GM19238 (cell line): ENCODE data around the gene DNAJB8.

Experiments used
- DNase-seq: peaks from one replicate; pipeline ENCODE4 v3.0.0; 2011; ENCODE audit warnings: low spot score; ENCODE audit not compliant: insufficient read length

The DNAJB8 gene

DNA sequence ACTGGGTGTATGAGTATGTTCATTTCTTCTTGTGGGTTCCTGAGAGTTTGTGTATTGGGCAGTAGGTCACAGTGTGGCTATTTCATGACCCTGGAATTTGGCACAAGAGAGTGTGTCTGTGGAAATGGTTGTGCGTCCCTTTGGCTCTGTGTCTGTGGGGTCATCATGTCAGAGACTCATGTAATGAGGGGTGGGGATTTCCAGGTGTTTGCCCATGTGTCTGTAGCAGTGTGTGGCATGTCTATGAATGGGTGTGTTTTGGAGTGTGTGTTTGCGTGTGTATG is 27.6 kb upstream of the DNAJB8 start:
- DNase-seq = no peak

DNA sequence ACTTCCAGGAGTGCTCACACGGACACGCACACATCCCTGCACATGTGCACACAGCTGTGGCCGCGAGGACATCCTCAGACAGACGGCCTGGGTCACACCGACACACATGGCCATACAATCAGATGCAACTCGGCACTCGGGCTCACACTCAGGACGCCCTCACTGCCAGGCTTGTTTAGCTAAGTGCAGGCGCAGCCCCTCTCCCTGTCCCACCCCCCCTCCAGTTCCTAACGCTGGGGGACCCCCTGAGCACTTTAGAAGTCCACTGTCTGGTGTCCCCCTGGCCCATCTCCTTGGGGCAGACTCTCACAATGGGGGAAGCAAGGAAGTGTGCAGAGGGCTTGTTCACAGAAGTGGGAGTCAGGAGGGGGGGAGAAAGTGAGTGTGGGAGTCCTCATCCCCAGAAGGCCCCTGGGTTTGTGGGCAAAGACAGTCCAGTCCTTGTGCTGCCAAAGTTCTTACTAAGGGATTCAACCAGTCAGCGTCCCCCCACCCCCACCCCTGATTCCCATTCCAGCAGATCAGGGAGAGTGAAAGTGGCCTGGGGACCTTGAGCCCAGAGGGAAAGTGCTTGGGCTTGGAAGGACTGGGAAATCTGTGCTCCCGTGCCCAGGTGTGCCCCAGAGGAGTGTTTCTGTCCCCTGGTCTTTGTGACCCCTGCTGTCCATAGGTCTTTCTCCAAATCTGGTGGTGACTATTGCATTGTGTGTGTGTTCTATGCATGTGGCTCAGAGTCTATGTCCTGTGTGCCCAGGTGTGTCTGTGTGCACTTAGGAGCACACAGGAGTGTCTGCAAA is 27.1 kb upstream of the DNAJB8 start:
- DNase-seq = no peak

DNA sequence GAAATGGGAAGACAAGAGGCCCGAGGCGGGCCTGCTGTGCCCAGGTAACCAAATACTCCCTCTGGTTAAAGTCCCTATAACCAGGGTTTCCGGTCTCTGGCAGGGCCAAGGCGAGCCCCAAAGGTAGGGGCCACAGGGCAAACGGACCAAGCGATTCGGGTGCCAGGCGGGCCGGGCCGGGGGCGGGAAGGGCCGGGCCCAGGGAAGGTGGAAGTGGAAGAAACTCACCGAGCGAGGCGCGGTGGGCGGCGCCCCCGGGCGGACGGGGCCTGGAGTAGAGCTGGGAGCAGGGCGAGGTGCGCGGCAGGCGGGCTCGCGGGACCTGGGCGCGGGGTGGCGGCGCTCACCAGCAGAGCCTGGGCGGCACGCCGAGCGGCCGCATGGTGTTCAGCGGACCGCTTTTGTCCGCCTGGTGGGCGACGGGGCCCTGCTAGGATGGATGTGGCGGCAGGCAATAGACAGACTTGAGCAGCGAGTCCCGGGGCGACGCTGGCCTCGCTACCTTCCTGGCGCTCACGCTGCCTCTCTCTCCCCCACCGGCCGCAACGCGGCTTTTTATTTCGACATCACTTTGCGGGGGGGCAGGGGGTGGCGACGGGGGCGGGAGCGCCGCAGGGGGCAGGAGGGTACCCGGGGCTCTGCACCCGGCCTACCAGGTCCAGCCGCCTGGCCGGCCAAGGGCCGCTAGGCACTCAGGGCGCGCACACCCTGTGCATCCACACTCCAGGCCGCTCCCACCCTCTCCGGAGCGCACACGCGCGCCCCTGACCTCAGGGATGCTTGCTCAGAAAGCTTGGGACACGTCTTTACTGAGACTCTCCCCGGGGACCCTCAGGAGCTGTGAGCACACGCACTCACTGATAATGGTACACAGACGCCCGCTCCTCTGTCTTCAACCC is 26.2 kb upstream of the DNAJB8 start, which contains the start of gene GATA2:
Gene GATA2 (minus strand): TSS at position 531 of the 899 bp plus-strand sequence. CDS start 6,170 bp downstream, outside the sequence.
- DNase-seq = no peak

DNA sequence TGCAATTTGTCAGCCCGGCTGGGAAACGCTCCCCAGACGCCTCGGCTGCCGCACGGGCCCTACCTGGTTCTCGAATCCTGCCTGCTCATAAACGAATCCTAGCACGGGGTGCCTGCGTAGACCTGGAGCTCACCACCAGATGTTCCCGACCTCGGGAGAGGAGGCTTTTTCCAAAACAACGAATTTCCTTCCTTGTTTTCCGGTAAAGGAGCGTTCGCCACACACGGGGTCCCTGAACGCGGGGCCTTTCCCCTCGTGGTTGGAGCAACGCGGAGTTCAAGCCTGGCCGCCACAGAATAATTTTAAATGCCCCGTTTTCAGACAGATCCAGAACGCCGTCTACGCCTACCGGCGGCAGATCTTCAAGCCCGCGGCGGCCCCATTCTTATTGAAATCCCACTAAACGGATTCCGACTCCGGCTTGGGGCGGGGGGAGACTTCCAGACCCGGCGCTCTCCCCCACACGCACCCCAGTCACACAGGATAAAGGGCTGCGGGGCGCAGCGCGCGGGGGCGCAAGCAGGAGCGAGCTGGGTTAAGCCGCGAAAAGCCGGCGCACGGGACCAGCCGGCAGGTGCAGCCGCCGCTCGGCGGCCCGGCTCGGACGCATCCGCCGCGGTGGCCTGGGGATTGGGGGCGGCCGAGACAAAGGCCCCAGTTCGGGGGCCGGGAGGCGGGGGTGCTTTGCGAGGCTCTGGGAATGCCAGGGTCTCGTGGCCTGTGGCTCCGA is 25.4 kb upstream of the DNAJB8 start:
- DNase-seq = no peak

DNA sequence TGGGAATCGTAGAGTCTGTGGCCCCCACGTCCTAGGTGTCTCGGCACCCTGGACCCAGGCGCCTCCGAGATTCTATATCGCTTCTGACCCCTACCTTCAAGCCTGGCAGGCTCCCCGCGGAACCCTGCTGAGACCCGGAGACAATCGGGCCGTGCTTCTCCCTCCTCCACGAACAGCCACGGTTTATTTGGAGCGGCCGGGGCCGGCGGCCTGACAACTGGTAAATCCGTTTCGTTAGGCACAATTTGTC is 24.9 kb upstream of the DNAJB8 start:
- no peak for DNase-seq

DNA sequence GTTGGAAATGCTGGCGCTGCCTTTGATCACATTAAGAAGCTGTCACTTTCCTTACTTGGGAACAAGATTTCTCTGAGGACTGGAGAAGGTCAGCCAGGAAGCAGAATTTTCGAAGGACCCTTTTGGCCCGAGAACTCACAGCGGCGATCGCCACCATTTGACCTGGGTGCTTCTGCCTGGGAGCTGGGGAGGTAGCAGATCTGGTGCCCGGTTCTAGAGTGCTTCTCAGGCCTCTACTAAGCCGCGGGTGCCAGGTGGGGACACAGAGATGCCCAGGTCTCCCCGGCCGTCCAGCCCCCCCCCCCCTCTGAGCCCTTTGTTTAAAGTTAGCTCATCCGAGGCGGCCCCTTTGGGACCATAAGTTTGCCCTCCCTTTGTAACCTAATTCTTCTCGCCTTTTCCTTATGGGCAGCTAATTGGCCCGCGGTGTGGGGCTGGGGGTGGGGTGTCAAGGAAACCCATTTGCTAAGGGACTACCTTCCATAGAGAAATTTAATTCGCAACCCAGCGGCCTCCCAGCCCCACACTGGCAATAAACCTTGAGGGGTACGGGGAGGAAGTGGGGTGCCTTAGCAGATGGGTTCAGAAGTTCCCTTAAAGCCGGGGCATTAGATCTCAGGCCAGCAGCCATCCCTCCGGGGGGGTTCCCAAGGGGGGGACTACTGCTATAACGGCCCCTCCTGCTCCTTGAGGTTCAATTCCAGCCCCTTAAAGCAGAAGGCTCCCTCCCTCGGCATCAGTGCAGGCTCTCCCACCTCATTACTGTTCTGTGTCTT is 24.4 kb upstream of the DNAJB8 start:
- no peak for DNase-seq

DNA sequence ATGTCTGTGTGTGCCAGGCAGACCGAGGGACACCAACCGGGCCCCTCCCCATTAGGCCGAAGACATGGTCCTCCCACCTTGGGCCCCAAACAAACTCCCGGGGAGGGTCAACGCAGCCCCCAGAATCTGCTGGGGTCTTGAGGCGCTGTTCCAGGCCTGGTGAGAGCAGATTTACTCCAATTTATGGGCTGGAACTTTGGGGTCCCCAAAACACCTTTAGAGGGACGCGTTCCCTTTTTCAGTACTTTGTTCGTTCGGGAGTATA is 23.9 kb upstream of the DNAJB8 start:
- no peak for DNase-seq

DNA sequence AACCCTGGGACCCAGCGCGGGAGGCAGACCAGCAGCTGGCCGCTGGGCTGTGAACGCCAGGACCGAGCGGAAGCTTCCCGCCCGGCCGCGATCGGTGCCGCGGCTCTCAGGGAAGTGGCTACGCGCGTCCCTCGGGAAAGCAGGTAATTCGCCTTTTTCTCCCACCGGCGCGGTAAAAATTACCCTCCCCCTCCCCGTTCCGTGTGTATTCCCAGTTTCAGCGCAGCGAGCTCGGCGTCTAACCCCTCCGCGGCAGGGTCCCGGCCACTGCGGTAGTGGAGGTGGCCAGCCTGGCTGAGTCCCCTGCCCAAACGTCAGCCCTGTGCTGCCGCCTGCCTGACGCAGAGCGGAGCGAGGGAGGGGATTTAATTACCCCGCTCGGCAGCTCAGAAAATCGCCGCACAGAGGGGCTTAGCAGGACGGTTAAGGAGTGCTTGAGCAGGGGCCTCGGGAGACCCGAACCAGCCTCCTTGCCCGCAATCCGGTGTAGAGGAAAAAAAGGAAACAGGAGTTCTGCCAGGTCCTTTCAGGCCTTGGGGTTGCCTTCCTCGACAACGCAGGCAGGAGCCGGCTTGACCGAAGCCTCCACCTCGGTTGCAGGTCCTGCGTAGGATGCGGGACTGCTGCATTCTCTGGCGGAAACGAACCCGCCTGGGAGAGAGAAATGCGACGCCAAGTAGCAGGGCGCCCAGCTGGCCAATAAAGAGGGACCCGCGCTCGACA is 23.4 kb upstream of the DNAJB8 start:
- no peak for DNase-seq

DNA sequence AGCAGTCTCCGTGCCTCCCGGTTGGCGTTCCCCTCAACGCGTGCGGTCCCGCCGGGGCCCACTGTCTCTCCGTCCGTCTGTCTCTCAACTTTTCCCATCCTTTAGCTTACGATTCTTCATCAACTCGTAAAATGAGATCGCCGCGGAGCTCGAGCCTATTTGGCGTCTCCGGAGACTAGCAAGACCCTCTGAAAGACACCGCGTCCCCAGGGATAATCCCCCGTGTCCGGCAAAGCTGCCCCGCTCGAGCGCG is 22.9 kb upstream of the DNAJB8 start:
- DNase-seq = no peak

DNA sequence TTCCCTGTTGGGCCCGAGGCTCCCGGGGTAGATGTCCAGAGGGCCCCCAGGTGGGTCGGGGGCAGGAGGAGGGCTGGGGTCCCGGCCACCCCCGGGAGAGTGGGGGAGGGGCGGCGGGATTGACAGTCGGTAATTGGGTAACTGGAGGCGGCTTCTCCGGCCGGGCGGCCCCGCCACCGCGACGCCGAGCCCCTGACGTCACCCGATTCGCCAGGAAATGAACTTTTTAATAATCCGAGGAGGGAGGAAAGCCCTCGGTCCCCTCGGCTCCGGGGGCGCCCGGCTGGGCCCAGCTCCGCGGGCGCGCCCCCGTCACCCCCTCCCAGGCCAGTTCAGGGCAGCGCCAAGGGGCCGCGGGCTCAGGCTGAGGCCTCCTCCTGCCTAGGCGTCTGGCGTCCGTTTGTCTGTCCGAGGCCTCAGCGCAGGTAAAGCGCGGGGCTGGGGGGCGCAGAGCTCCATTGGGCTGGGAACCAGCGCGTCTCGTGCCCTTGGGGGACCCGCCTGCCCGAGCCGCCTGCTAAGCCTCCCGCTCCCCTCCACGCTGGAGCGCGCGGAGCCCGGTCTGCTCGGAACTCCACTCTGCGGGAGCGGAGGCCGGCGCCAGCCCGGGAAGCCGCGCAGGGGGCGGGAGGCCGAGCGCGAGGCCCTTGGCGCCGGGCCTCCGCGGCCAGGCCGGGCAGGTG is 22.4 kb upstream of the DNAJB8 start:
- DNase-seq = no peak

DNA sequence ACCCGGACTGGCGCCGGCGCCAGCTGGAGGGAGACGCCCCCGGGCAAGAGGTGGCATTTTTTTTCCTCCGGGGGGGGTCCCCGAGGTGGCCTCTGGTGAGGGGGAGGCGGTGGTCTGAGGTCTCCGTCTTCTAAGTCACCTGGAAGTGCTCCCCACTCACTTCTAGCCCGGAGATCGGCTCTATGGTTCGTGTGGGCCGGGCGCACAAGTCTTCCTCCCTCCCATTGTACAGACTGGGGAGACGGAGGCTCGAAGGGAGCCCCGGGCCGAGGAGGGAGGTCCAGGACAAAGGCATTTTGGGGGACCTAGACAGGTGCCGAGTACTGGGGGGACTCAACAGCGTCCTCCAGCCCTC is 21.9 kb upstream of the DNAJB8 start:
- no peak for DNase-seq

DNA sequence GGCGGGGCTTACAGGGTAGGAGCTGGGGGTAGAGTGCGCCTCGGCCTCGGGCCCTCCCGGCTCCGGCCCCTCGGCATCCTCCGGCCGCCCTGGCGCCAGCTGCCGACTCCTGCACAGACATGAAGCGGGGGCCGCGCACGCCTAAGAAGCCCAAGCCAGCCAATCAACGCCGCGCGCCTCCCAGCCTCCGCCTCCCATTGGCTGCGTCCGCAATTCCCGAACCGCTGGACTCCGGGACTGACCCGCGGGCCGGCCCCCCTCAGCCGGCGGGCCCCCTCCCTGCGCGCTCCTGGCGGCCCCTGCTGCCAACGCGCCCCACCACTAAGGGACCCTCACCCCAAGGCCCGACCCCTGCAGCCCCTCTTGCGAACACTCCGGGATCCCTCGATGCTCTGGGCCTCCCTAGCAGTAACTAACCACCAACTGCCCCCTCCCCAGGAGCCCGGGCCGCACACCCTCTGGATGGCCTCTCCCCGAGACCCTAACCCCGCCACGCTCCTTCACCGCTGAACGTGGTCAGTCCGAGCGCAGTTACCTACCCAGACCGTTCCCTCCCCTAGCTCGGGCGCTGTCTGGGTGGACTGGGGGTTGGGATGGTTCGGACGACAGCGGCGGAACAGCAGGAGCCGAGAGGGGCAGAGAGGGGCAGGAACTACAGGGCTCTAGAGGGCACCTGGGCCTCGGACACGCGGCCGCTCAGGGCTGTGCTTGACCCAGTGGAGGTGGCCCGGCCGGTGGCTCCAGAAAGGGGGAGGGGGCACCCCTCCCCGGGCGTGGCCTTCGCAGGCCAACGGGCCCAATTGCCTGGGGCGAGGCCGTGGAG is 21.3 kb upstream of the DNAJB8 start:
- no peak for DNase-seq

DNA sequence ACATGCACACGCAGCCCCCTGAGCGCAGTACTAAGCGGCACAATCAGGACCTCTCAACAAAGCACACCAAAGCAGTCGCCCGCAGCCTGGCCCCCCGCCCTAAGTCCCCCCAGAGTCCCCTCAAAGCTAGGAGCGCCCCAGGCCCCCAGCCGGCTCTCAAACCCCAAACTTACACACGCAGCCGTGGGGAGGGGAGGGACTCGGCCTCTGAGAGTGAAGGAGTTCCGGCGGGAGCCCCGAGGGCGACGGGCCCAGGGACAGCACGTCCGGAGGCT is 20.8 kb upstream of the DNAJB8 start:
- DNase-seq = no peak

DNA sequence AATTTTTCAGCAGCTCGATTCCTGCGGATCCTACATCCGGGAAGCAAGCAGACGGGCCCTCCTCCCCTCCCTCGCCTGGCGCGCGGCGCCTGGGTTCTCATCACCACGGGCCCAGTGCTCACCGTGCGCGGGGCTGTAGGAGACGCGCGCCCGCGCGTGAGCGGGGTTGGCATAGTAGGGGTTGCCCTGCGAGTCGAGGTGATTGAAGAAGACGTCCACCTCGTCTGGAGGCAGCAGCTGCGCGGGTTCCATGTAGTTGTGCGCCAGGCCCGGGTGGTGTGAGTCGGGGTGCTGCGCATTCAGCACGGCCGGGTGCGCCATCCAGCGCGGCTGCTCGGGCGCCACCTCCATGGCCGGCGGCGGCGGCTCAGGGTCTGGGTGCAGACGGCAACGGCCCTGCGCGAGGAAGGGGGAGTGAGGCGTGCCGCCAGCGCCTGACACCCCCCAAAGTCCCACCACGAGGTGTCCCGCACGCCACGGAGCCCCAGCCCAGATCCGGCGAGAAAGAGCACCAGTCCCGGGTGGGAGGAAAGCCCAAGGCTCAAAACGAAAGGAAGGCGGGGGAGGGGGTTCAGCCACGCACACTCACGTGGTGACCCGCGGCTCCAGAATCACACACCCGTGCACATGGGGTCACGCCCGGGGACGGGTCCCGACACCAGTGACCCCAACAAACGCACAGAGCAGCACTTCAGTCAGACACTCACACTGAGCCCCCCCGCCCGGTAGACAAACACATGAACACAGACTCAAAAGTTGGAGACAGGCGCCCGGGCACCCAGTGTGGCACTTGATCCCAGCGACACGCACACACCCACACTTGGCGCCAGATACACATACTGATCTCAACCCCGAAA is 20.2 kb upstream of the DNAJB8 start:
- no peak for DNase-seq

DNA sequence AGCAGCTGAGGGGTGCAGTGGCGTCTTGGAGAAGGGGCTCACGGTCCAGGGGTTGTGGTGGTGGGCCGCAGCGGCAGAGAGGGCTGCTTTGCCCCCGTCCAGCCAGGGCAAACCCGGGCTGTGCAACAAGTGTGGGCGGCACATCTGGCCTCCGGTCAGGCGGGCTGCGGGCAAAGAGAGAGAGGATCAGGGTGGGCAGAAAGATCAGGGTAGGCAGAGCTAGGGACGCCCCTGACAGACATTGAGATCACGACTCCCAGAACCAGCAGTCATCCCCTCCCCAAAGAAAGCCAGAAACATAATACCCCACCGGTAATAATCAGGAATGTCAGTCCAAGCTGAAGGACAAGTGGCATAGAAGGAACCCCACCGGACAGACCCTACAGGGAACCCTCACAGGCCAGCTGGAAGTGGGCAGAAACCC is 19.5 kb upstream of the DNAJB8 start:
- DNase-seq = no peak

DNA sequence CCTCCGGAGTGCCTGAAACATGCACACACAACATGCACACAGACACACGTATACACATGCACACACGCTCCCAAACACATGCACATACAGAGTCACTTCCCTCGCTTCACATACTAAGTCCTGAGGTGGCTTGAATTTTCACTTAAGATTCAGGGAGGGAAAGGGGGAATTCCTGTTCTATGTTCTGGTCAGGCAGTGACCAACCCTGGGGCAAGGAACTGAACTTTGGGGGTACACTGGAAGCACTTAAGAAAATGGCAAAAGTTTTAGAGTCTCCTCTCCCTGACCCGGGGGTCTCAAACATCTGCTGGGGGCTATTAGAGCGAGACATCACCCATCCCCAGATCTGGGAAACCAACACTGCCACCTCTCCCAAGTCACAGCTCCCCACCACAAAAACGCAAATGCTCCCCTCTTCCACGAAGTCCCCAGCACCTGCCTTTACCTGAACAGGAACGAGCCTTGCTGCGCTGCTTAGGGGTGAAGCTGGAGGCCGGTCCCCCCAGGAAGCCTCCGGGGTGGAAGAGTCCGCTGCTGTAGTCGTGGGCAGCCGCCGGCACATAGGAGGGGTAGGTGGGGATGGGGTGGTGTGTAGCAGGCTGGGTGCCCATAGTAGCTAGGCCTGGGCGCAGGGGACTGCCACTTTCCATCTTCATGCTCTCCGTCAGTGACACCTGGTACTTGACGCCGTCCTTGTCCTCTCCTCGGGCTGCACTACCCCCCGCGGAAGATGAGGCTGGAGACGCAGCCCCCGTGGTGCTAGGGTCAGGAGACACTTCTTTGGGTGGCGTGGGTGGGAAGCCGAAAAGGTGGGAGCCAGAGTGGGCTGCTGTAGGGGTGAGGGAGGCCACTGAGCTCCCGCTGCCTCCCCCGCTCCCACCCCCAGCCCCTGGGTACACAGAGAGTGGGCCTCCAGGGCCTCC is 18.9 kb upstream of the DNAJB8 start:
- no peak for DNase-seq

DNA sequence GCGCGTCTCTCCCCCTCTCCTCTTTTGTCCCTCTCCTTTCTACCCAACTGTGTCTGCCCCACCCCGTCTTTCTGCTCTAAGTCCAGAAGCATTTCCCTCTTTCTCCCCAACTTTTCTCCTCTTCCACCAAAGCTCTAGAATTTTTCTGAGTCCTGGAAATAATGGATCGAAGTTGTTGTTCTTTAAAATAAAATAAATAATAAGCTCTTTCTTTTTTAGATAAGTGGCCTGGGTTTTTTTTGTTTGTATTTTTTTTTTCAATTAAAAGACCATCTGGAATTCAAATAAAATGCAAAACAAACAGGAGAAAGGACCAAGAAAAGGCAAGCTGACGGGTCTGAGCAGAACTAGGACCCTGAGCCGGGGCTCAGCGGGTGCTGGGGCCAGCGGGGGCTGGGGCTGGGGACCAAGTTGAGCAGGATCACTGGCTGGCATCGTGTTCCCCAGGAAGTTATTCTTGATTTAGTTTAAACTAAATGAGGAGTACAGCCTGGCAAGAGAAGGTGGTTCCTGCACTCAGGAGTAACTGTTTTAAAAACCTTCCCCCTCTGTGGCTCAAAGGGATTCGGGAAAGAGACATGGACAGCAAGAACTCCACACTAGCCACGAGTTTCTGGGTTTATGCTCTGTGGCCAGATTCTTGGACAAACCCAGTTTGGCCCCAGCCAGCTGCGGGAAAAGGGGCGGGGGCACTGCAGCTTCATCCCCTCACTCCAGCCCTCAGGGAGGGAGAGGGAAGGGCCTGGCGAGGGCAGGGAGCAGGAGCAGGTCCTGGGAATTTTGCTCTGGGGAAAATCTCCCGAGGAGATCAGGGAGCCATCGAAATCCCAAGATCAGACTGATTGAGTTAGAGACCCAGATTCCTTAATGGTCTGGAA is 18.0 kb upstream of the DNAJB8 start:
- no peak for DNase-seq
